ENCODE results near the gene FYTTD1.

FYTTD1 gene

DNA sequence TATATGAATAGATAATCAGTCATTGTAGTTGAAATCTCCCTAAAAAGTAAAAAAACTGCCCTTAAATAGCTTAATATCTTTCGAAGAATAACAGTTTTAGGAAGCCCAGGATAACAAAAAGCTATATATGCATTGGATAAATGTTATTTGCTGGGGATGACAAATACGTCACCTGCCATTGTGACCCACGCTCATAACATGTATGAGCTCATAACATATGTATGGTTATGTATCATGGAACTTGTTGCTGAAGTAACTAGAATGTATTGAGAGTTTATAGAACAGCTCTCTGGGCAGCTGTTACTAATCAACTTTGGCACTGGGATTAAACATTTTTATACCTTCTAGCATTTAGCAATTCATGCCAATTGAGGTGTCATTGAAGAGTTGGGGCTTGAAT lies 39.6 kb downstream of the FYTTD1 start:
- no peak for ATAC-seq (replicated peaks)
- Mint-ChIP-seq H3K4me3 (no peak overlapping the region), H3K27me3 (no peaks in the 10 kb centered on the region), H3K9me3 (no peaks in the 10 kb centered on the region), H3K36me3 (ENCODE audit: insufficient read depth) (peaks cover 29% of the 10 kb centered on the region), H3K27ac (no peak overlapping the region), H3K4me1 (ENCODE audit: low read depth in 2 of 2) (peaks cover 8 to 23% of the 10 kb centered on the region in 2 donors)
- DNase-seq, result no peak

DNA sequence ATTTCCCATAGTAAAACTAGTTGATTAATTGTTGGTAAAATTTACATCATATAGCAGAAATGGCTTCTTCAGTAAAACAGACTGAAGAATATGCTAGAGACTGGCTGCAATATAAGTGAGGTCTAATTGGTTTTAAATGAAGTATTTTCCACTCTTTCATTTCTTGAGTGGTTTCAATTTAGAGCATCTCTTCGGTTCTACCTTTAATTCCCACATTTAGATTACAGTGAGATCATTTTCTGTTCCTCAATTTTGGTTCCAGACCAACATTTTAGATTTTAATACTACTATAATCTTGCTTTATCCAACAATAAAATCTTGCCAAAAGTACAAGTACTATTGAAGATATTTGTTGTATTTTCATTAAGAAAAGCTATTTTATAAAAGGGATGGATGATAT lies 40.4 kb downstream of the FYTTD1 start:
- no peaks in the 10 kb centered on the region for H3K27me3 Mint-ChIP-seq
- peak overlapping the region; percentile 98 to 99 for H3K27ac Mint-ChIP-seq
- H3K36me3 Mint-ChIP-seq (ENCODE audit: insufficient read depth), result peaks cover 27% of the 10 kb centered on the region
- peak overlapping the region; percentile 84 to 98 for H3K4me3 Mint-ChIP-seq
- H3K4me1 Mint-ChIP-seq (ENCODE audit: low read depth in 2 of 2), result peaks cover 8 to 25% of the 10 kb centered on the region in 2 donors
- no peak for DNase-seq
- H3K9me3 Mint-ChIP-seq, result no peaks in the 10 kb centered on the region
- no peak for ATAC-seq (replicated peaks)

DNA sequence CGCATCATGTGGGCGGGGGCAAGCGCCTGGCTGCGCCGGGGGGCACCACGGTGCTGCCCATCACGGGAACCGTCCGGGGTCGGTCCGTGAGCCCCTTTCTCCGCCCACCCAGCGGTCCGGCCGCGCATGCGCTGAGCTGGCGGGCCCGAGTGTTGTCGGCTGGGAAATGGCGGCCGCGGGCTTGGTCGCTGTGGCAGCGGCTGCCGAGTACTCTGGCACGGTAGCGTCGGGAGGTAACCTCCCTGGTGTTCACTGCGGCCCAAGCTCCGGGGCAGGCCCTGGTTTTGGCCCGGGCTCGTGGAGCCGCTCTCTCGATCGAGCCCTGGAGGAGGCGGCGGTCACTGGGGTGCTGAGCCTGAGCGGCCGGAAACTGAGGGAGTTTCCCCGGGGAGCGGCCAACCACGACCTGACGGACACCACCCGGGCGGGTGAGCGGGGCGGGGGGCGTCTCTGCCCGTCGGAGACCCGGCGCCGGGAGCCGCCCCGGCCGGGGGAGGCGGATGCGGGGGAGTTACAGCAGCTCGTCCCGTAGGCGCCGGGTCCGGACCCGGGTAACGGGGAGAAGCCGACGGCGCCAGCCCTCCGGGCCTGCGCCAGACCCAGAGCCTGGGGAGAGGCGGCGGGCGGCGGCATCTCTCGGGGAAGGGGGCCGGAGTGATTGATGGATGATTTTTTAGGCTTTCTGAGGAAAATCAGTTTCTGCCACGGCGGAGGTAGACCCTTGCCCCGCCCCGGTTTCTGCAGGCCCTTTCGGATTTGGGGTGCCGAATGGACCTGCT lies 41.6 kb downstream of the FYTTD1 start, which contains the start of gene LRCH3:
Gene LRCH3, plus strand, starts transcription at position 142 of the 779 bp plus-strand sequence. Its CDS starts 25 bp downstream, at position 167.
- no peaks in the 10 kb centered on the region for H3K9me3 Mint-ChIP-seq
- peak; percentile 77 for ATAC-seq (replicated peaks)
- H3K4me1 Mint-ChIP-seq (ENCODE audit: low read depth in 2 of 2), result peaks cover 15 to 30% of the 10 kb centered on the region in 2 donors
- H3K27ac Mint-ChIP-seq, result peak within 1 kb of the TSS; percentile 98 to 99
- peaks cover 27% of the 10 kb centered on the region for H3K36me3 Mint-ChIP-seq (ENCODE audit: insufficient read depth)
- H3K27me3 Mint-ChIP-seq, result no peaks in the 10 kb centered on the region
- peak; percentile 74 to 78 (median 77) for DNase-seq
- peak within 1 kb of the TSS; percentile 84 to 98 for H3K4me3 Mint-ChIP-seq

DNA sequence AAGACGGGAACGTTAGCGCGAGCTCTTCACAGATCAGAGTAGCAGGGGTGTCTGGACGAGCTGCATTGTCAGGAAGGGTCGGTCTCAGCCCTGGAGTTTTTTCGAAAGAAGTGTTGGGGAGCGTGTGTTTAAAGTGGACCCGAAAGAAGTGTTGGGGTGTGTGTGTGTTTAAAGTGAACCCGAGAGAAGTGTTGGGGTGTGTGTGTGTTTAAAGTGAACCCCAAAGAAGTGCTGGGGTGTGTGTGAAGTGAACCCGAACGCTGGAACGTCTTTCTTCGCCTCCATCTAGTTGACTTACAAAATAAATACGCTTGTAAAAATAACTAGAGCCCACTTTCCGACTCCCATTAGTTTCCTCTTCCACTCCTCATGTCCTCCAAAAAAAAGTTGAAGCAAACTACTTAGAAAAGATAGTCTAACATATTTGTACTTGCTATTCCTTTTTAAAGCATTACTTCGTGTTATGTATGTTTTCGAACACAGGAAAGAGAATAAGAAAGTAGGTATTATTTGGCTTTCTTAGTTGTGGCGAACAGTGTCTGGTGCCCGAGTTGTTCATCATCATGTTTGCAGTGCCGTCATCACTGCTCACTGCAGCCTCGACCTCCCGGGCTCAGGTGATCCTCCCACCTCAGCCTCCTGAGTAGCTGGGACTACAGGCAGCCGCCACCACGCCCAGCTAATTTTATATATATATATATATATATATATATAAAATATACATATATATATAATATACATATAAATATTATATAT lies 42.4 kb downstream of the FYTTD1 start:
- Mint-ChIP-seq H3K27ac (peak overlapping the region; percentile 98 to 99), H3K4me1 (ENCODE audit: low read depth in 2 of 2) (peaks cover 16 to 30% of the 10 kb centered on the region in 2 donors), H3K4me3 (peak overlapping the region; percentile 84 to 98), H3K36me3 (ENCODE audit: insufficient read depth) (peaks cover 25% of the 10 kb centered on the region), H3K27me3 (no peaks in the 10 kb centered on the region), H3K9me3 (no peaks in the 10 kb centered on the region)
- ATAC-seq (replicated peaks), result peak; percentile 39
- peak in 2 of 3 experiments; percentile 7 to 46 for DNase-seq

DNA sequence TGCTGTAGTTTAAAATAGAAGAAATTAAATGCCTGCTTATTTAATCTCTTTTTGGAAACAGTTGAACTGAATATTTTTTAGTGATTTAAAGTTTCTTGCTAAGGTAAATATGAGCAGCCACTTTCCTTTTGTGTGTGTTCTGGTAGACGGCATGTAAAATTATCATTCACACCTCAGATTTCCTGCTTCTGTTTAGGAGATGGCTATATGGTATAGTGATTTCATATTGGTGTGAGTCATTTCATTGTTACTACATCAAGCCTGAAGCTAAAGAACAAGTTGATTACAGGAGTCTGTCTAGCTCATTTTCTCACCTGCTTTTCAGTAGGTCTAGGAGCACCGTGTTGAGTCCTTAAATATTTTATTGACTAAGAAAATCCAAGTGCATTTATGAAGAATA lies 43.6 kb downstream of the FYTTD1 start:
- Mint-ChIP-seq H3K4me3 (peak overlapping the region; percentile 84 to 98), H3K27ac (peak overlapping the region; percentile 20 to 86)
- peak; percentile 35 for ATAC-seq (replicated peaks)

DNA sequence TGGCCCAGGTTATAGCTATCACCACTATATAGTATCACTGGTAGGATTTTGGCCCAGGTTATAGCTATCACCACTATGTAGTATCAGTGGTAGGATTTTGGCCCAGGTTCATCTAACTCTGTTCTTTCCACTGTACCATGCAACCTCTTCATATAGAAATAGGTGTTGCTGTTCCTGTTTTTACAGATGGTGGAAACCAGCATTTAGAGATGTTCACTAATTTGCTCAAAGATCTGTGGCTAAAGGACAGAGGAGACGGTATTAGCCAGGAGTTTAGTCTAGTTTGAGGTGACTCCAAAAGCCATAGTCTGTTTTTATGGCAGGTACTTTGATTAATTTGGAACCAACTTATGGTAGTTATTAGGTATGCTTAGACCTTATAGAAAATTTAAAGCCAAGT lies 44.4 kb downstream of the FYTTD1 start:
- ATAC-seq (replicated peaks) (no peak), DNase-seq (no peak)
- Mint-ChIP-seq H3K27ac (peak overlapping the region in 1 of 2 donors; percentile 86), H3K27me3 (no peaks in the 10 kb centered on the region), H3K36me3 (ENCODE audit: insufficient read depth) (peaks cover 24% of the 10 kb centered on the region), H3K9me3 (no peaks in the 10 kb centered on the region), H3K4me3 (peak overlapping the region in 1 of 2 donors; percentile 98), H3K4me1 (ENCODE audit: low read depth in 2 of 2) (peaks cover 25 to 44% of the 10 kb centered on the region in 2 donors)

More for the DNA sequence above, 43.6 kb downstream of the FYTTD1 start:
- H3K27me3 Mint-ChIP-seq, result no peaks in the 10 kb centered on the region
- no peaks in the 10 kb centered on the region for H3K9me3 Mint-ChIP-seq
- DNase-seq, result peak in 1 of 3 experiments; percentile 2
- peaks cover 24% of the 10 kb centered on the region for H3K36me3 Mint-ChIP-seq (ENCODE audit: insufficient read depth)
- peaks cover 22 to 36% of the 10 kb centered on the region in 2 donors for H3K4me1 Mint-ChIP-seq (ENCODE audit: low read depth in 2 of 2)

DNA sequence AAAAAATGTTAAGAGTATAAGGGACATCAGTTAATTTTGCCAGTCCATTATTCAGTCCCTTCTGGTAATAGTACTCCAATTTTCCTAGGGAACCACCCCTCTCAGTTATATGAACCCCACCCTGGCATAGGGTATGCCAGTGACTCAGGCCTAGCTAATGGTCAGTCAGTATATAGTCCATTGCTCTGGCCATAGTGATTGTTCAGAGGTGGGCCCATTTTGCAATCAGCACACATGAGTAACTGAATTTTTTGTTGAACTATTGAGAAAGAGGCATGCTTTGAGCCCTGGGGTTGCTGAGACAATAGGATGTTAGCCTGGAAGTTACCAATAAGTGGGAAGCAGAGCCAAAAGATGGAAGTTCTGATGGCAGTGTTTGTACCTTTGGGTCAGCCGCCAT lies 45.5 kb downstream of the FYTTD1 start:
- ATAC-seq (replicated peaks) (no peak), DNase-seq (no peak)
- Mint-ChIP-seq H3K36me3 (ENCODE audit: insufficient read depth) (peaks cover 24% of the 10 kb centered on the region), H3K9me3 (no peaks in the 10 kb centered on the region), H3K27me3 (no peaks in the 10 kb centered on the region), H3K4me1 (ENCODE audit: low read depth in 2 of 2) (peaks cover 26 to 47% of the 10 kb centered on the region in 2 donors), H3K27ac (no peak overlapping the region), H3K4me3 (no peak overlapping the region)

DNA sequence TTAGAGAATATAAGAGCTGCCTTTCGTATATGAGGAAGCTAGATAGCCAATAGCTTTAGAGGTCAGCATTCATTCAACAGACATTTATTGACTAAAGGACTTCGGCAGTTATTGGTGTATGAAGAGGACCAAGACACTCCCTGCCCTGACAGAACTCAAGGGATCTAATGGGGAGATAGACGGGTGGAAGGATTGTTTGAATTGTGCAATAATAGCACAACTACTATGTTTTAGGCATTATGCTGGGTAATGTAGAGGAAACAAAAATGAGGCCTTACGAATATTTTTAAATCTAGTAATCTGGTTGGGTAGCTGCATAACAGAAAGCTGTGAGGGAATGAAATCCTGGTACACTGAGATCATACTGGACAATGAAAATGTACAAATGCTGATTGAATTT lies 46.4 kb downstream of the FYTTD1 start:
- ATAC-seq (replicated peaks) (no peak), DNase-seq (no peak)
- Mint-ChIP-seq H3K27ac (no peak overlapping the region), H3K27me3 (no peaks in the 10 kb centered on the region), H3K9me3 (no peaks in the 10 kb centered on the region), H3K4me3 (no peak overlapping the region), H3K36me3 (ENCODE audit: insufficient read depth) (peaks cover 19% of the 10 kb centered on the region), H3K4me1 (ENCODE audit: low read depth in 2 of 2) (peaks cover 33 to 56% of the 10 kb centered on the region in 2 donors)

DNA sequence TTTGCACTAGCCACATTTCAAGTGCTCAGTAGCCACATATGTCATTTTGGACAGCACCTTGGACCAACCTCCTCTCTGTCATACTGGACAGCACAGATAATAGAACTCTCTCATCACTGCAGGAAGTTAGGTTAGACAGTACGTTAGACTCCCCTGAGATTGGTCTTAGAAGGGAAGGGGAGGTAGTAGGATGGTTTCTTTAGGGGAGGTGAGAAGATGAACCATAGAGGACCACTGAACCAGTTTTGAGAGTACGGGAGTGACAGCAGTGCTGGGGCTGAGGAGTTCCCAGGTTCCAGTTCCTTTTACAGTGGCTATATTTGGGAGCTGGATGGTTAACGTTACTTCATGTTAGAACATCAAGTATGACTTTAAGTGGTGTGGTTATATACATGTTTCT lies 49.2 kb downstream of the FYTTD1 start:
- Mint-ChIP-seq H3K9me3 (no peaks in the 10 kb centered on the region), H3K36me3 (ENCODE audit: insufficient read depth) (peaks cover 3% of the 10 kb centered on the region), H3K4me1 (ENCODE audit: low read depth in 2 of 2) (peaks cover 44 to 58% of the 10 kb centered on the region in 2 donors), H3K27ac (peak overlapping the region in 1 of 2 donors; percentile 13), H3K4me3 (no peak overlapping the region), H3K27me3 (no peaks in the 10 kb centered on the region)
- DNase-seq (no peak), ATAC-seq (replicated peaks) (no peak)

DNA sequence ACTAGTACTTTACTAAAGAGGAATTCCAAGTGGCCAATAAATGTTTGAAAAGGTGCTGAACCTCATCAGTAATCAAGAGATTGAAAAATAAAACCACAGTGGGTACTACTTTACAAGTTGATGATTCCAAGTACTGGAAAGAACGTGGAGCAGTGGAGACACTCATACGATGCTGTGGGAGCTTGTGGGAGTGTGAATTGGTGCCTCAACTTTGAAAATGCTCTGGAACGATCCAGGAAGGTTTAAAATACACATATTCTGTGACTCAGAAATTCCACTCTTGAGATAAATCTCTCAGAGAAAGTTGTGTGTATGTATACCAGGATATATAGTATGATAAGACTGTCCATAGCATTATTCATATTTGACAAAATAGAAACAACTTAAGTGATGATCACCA lies 50.7 kb downstream of the FYTTD1 start:
- no peak overlapping the region for H3K4me3 Mint-ChIP-seq
- no peaks in the 10 kb centered on the region for H3K9me3 Mint-ChIP-seq
- H3K4me1 Mint-ChIP-seq (ENCODE audit: low read depth in 2 of 2), result peaks cover 41 to 49% of the 10 kb centered on the region in 2 donors
- H3K27me3 Mint-ChIP-seq, result no peaks in the 10 kb centered on the region
- peak overlapping the region; percentile 41 to 83 for H3K27ac Mint-ChIP-seq
- ATAC-seq (replicated peaks) (no peak), DNase-seq (no peak)
- peaks cover 7% of the 10 kb centered on the region for H3K36me3 Mint-ChIP-seq (ENCODE audit: insufficient read depth)

DNA sequence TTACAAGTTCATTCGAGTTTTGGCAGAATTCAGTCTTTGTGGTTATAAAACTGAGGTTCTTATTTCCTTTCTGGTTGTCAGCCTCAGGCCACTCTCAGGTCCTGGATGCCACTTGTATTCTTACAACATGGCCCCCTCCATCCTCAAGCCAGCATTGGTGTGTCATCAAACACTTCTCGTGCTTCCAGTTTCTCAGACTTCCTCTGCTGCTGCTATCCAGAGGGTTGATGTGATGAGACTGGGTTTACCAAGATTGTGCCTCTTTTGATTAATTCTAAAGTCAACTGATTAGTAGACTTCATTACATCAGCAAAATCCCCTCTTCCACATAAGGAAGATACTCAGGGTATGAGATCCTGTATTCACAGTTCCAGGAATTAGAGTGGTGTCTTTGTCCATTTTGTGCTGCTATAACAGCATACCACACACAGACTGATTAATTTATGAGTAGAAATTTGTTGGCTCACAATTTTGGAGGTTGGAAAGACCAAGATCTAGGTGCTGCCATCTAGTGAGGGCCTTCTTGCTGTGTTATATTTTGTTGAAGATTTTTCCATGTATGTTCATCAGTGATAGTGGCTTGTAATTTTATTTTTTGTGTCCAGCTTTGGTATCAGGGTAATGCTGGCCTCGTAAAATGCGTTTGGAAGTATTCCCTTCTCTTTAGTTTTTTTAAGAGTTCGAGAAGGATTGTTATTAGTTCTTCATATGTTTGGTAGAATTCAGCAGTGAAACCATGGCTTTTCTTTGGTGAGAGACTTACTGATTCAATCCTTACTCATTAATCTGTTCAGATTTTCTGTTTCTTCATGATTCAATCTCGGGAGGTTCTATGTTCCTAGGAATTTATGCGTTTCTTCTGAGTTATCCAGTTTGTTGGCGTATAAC lies 52.5 kb downstream of the FYTTD1 start:
- Mint-ChIP-seq H3K9me3 (no peaks in the 10 kb centered on the region), H3K4me3 (peak overlapping the region; percentile 28 to 68), H3K27ac (peak overlapping the region; percentile 50 to 83), H3K36me3 (ENCODE audit: insufficient read depth) (peaks cover 16% of the 10 kb centered on the region), H3K27me3 (no peaks in the 10 kb centered on the region), H3K4me1 (ENCODE audit: low read depth in 2 of 2) (peaks cover 35 to 43% of the 10 kb centered on the region in 2 donors)
- ATAC-seq (replicated peaks), result peak; percentile 86
- peak in 2 of 3 experiments; percentile 13 to 46 for DNase-seq

DNA sequence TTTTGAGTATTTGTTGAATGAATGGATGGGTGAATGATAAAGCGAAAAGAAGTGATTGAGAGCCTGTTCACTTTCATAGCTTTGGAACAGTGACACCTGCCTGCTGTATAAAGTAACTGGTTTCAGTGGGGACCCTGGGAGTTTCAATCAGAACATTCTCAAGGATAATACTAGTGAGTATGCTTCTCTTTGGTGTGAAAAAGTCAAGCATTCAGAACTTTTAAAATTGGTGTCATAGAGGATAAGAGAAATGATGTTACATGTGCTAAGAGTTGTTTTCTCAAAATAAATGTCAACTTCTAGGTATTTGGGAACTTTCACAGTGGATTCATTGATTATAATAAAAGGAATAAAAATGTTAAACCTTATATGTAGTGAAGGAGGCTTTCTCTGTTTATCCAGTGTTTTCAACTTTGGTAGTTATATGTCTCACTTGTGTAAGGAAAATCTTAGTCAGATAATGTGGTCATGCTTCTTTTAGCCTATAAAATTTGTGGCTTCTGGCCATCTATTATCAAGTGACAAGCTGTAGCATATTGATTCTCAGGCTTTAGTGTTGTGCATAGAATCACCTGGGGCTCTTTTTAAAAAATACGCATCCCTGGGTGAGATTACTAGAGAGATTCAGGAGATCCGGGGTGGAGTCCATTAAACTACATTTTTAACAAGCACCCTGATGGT lies 53.2 kb downstream of the FYTTD1 start:
- Mint-ChIP-seq H3K4me1 (ENCODE audit: low read depth in 2 of 2) (peaks cover 35 to 48% of the 10 kb centered on the region in 2 donors), H3K27me3 (no peaks in the 10 kb centered on the region), H3K36me3 (ENCODE audit: insufficient read depth) (peaks cover 16% of the 10 kb centered on the region), H3K9me3 (no peaks in the 10 kb centered on the region), H3K4me3 (peak overlapping the region in 1 of 2 donors; percentile 68), H3K27ac (peak overlapping the region in 1 of 2 donors; percentile 50)
- no peak for DNase-seq
- ATAC-seq (replicated peaks), result no peak

Measured in effector memory CD8-positive, alpha-beta T cell (primary cell).